SU-DHL-6 (cell line): ENCODE data around the gene ASH1L.
"Not testable (repeated sequence)": the region's sequence is repeated elsewhere in the genome, so short reads cannot be mapped to it uniquely, and the experiment has no call there.

Experiments used
- H2AFZ ChIP-seq: fragments of 200-600 bp; sonication (generic); 2 replicates; pipeline ENCODE4 v1.6.1; 2014; ENCODE audit warnings: low read depth, mild to moderate bottlenecking, moderate library complexity, mixed read lengths, antibody characterized with exemption, low read length; ENCODE audit not compliant: severe bottlenecking
- H3F3A ChIP-seq: fragments of 200-600 bp; shearing (Covaris generic); 2 replicates; pipeline ENCODE4 v1.6.0; 2016; ENCODE audit warnings: antibody characterized with exemption, mild to moderate bottlenecking; ENCODE audit not compliant: insufficient read depth
- H3K27ac ChIP-seq: fragments of 200-600 bp; sonication (generic); 2 replicates; pipeline ENCODE4 v1.5.1; 2016; ENCODE audit warnings: low read depth, mild to moderate bottlenecking, low read length, moderate library complexity, mixed read lengths
- H3K27me3 ChIP-seq: fragments of 200-600 bp; sonication (generic), shearing (Covaris generic); 2 replicates; pipeline ENCODE4 v1.6.0; 2014; ENCODE audit warnings: mild to moderate bottlenecking, low read length
- H3K36me3 ChIP-seq: fragments of 200-600 bp; sonication (generic); 2 replicates; pipeline ENCODE4 v1.6.1; 2014; ENCODE audit warnings: mild to moderate bottlenecking, low read length, mixed read lengths
- H3K4me2 ChIP-seq: fragments of 300-600, 200-600 bp; shearing (Covaris generic), sonication (generic); 2 replicates; pipeline ENCODE4 v1.6.0; 2014; ENCODE audit warnings: low read length, low read depth, mild to moderate bottlenecking; ENCODE audit not compliant: poor library complexity, severe bottlenecking
- H3K4me3 ChIP-seq: fragments of 200-600 bp; sonication (generic); 2 replicates; pipeline ENCODE4 v1.5.1; 2014; ENCODE audit warnings: antibody characterized with exemption, low read length, mild to moderate bottlenecking, mixed read lengths; ENCODE audit not compliant: insufficient read depth, poor library complexity, severe bottlenecking
- H3K79me2 ChIP-seq: fragments of 200-600 bp; sonication (generic); 2 replicates; pipeline ENCODE4 v1.6.1; 2014; ENCODE audit warnings: mild to moderate bottlenecking, low read length, moderate library complexity; ENCODE audit not compliant: insufficient read depth
- H3K9ac ChIP-seq: fragments of 200-600 bp; sonication (generic); 2 replicates; pipeline ENCODE4 v1.7.0; 2014; ENCODE audit warnings: mild to moderate bottlenecking, low read length
- H3K9me2 ChIP-seq: fragments of 200-600 bp; sonication (generic); replicated peaks from 2 replicates; pipeline ENCODE4 v1.6.1; 2014; ENCODE audit warnings: low read length; ENCODE audit not compliant: insufficient read depth
- H3K9me3 ChIP-seq: fragments of 200-600 bp; sonication (generic); 2 replicates; pipeline ENCODE4 v1.6.1; 2014; ENCODE audit warnings: low read length, mixed read lengths; ENCODE audit not compliant: insufficient read depth
- H4K20me1 ChIP-seq: fragments of 200-600 bp; sonication (generic); 2 replicates; pipeline ENCODE4 v1.6.1; 2014; ENCODE audit warnings: low read depth, mild to moderate bottlenecking, antibody characterized with exemption, low read length, moderate library complexity, mixed read lengths
- CTCF ChIP-seq: fragments of 200-600 bp; sonication (generic); IDR thresholded peaks from one replicate; pipeline ENCODE4 v1.5.1; 2017; ENCODE audit warnings: antibody characterized with exemption, mild to moderate bottlenecking, low read length, moderate library complexity; ENCODE audit not compliant: insufficient read depth, poor library complexity, severe bottlenecking
- EZH2phosphoT487 ChIP-seq: fragments of 200-600 bp; sonication (generic), shearing (Covaris generic); conservative IDR thresholded peaks from 2 replicates; pipeline ENCODE4 v1.6.1; 2018; ENCODE audit warnings: mild to moderate bottlenecking, antibody characterized with exemption, low read length, moderate library complexity, mixed read lengths

Gene ASH1L

GRCh38 chr1:155608888-155609225 is 46.3 kb upstream of the ASH1L start:
- Histone ChIP-seq H3K27ac (no peak overlapping the region), H4K20me1 (no peaks in the 10 kb centered on the region), H3F3A (peaks cover 27% of the 10 kb centered on the region), H3K9me3 (no peaks in the 10 kb centered on the region), H3K4me3 (no peak overlapping the region), H3K27me3 (no peaks in the 10 kb centered on the region), H3K9ac (no peak overlapping the region), H3K4me2 (peak overlapping the region; percentile 27), H3K79me2 (no peaks in the 10 kb centered on the region), H3K36me3 (no peaks in the 10 kb centered on the region), H2AFZ (no peak overlapping the region), H3K9me2 (no peaks in the 10 kb centered on the region)
- TF ChIP-seq CTCF: no peak
- no peak for TF ChIP-seq EZH2phosphoT487

- H3K4me3 ChIP-seq: no peak overlapping the region
- no peaks in the 10 kb centered on the region for H3K79me2 ChIP-seq
- no peak overlapping the region for H2AFZ ChIP-seq
- H4K20me1 ChIP-seq: no peaks in the 10 kb centered on the region
- H3K27me3 ChIP-seq: no peaks in the 10 kb centered on the region
- H3F3A ChIP-seq: peaks cover 27% of the 10 kb centered on the region
- no peaks in the 10 kb centered on the region for H3K9me3 ChIP-seq
- no peaks in the 10 kb centered on the region for H3K36me3 ChIP-seq
- TF ChIP-seq EZH2phosphoT487 (no peak), CTCF (no peak)
- no peak overlapping the region for H3K27ac ChIP-seq
- H3K9me2 ChIP-seq: no peaks in the 10 kb centered on the region
- no peak overlapping the region for H3K9ac ChIP-seq
- H3K4me2 ChIP-seq: no peak overlapping the region
These were observed 45.1 kb upstream of the ASH1L start for GRCh38 chr1:155607708-155608107.

- H3F3A ChIP-seq, H3K27ac ChIP-seq, H3K9me3 ChIP-seq, H3K9me2 ChIP-seq, H3K4me3 ChIP-seq, H3K79me2 ChIP-seq, H3K27me3 ChIP-seq, H3K9ac ChIP-seq, H3K36me3 ChIP-seq, H3K4me2 ChIP-seq, H4K20me1 ChIP-seq, H2AFZ ChIP-seq: not testable (repeated sequence)
These were observed 37.4 kb upstream of the ASH1L start for GRCh38 chr1:155599828-155600572.

GRCh38 chr1:155598842-155599331 is 36.3 kb upstream of the ASH1L start:
- TF ChIP-seq EZH2phosphoT487: no peak
- no peak for TF ChIP-seq CTCF
- H3K36me3 ChIP-seq: no peaks in the 10 kb centered on the region
- no peak overlapping the region for H2AFZ ChIP-seq
- no peak overlapping the region for H3K9ac ChIP-seq
- H3K9me3 ChIP-seq: no peaks in the 10 kb centered on the region
- no peaks in the 10 kb centered on the region for H4K20me1 ChIP-seq
- H3K27ac ChIP-seq: no peak overlapping the region
- H3K9me2 ChIP-seq: no peaks in the 10 kb centered on the region
- H3K27me3 ChIP-seq: no peaks in the 10 kb centered on the region
- H3K79me2 ChIP-seq: no peaks in the 10 kb centered on the region
- no peaks in the 10 kb centered on the region for H3F3A ChIP-seq
- H3K4me3 ChIP-seq: no peak overlapping the region
- H3K4me2 ChIP-seq: no peak overlapping the region
